GM12878 (cell line): ENCODE measurements around the gene CSTF1.

Experiments
- CBX3 ChIP-seq: fragments of 200-600 bp; sonication (generic); IDR thresholded peaks from 2 replicates; pipeline ENCODE4 v1.6.1; 2016; ENCODE audit warnings: low read depth, borderline replicate concordance
- CEBPB ChIP-seq, 2 experiments: fragments of 150-350 bp in 1 of 2; IDR thresholded peaks; 2 replicates each; pipeline ENCODE4 v1.6.1; 2012 to 2014; ENCODE audit warnings: low read depth in 2 of 2, low read length in 2 of 2, borderline replicate concordance in 1 of 2, inconsistent platforms in 1 of 2
- CHD1 ChIP-seq: IDR thresholded peaks from 2 replicates; pipeline ENCODE4 v1.6.1; 2012; ENCODE audit warnings: low read depth, low read length, improper control_type of control experiment
- EP300 ChIP-seq, 2 experiments: fragments of 150-350 bp in 1 of 2; IDR thresholded peaks; 2 replicates each; pipeline ENCODE4 v1.6.1; 2011 to 2012; ENCODE audit warnings: low read depth in 2 of 2, low read length in 2 of 2, borderline replicate concordance in 1 of 2, improper control_type of control experiment in 1 of 2, inconsistent platforms in 1 of 2; ENCODE audit not compliant: control insufficient read depth in 1 of 2
- NBN ChIP-seq: fragments of 450-650 bp; IDR thresholded peaks from 2 replicates; pipeline ENCODE4 v1.6.1; 2016
- NRF1 ChIP-seq: conservative IDR thresholded peaks from 2 replicates; pipeline ENCODE4 v1.6.1; 2011; ENCODE audit warnings: mild to moderate bottlenecking, low read depth, low read length, improper control_type of control experiment
- PBX3 ChIP-seq: IDR thresholded peaks from 2 replicates; pipeline ENCODE4 v1.6.1; 2011; ENCODE audit warnings: mild to moderate bottlenecking, low read depth, low read length, moderate library complexity; ENCODE audit not compliant: insufficient replicate concordance
- SP1 ChIP-seq: IDR thresholded peaks from one replicate; pipeline ENCODE4 v1.6.1; 2011; ENCODE audit warnings: low read depth, low read length
- SUZ12 ChIP-seq: fragments of 200-600 bp; sonication (generic); IDR thresholded peaks from one replicate; pipeline ENCODE4 v1.6.1; 2018; ENCODE audit warnings: antibody characterized with exemption, mild to moderate bottlenecking; ENCODE audit not compliant: unreplicated experiment
- TCF3 ChIP-seq: IDR thresholded peaks from 2 replicates; pipeline ENCODE4 v1.6.1; 2012; ENCODE audit warnings: low read depth, mild to moderate bottlenecking, low read length, borderline replicate concordance; ENCODE audit not compliant: insufficient read depth
- TF ChIP-seq, protein P1 (sequence below), 3 experiments: IDR thresholded peaks in 2 of 3; conservative IDR thresholded peaks in 1 of 3; 2 replicates each; pipeline ENCODE4 v1.5.1; 2011; ENCODE audit warnings: low read depth in 3 of 3, low read length in 3 of 3, mild to moderate bottlenecking in 3 of 3, control low read depth in 2 of 3, moderate library complexity in 2 of 3, inconsistent platforms in 1 of 3, mixed read lengths in 1 of 3; ENCODE audit not compliant: control insufficient read depth in 2 of 3, insufficient read depth in 1 of 3; ENCODE audit errors: extremely low read depth in 1 of 3
- TF ChIP-seq, protein P2 (sequence below): fragments of 450-650 bp; IDR thresholded peaks from 2 replicates; pipeline ENCODE4 v1.6.1; 2017; ENCODE audit warnings: mild to moderate bottlenecking

GRCh38 chr20:56382696-56383095 lies 9.7 kb upstream of the CSTF1 start:
- no peak for TF ChIP-seq SUZ12
- TF ChIP-seq, protein P1, sequence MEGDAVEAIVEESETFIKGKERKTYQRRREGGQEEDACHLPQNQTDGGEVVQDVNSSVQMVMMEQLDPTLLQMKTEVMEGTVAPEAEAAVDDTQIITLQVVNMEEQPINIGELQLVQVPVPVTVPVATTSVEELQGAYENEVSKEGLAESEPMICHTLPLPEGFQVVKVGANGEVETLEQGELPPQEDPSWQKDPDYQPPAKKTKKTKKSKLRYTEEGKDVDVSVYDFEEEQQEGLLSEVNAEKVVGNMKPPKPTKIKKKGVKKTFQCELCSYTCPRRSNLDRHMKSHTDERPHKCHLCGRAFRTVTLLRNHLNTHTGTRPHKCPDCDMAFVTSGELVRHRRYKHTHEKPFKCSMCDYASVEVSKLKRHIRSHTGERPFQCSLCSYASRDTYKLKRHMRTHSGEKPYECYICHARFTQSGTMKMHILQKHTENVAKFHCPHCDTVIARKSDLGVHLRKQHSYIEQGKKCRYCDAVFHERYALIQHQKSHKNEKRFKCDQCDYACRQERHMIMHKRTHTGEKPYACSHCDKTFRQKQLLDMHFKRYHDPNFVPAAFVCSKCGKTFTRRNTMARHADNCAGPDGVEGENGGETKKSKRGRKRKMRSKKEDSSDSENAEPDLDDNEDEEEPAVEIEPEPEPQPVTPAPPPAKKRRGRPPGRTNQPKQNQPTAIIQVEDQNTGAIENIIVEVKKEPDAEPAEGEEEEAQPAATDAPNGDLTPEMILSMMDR (IDR thresholded peaks at IDR 0.05 in 2 of 3, conservative IDR thresholded peaks at IDR 0.05 in 1 of 3; ENCODE audit: control insufficient read depth in 2 of 3, extremely low read depth in 1 of 3, insufficient read depth in 1 of 3, low read depth in 3 of 3, low read length in 3 of 3): no peak
- no peak for TF ChIP-seq TCF3
- TF ChIP-seq, protein P2, sequence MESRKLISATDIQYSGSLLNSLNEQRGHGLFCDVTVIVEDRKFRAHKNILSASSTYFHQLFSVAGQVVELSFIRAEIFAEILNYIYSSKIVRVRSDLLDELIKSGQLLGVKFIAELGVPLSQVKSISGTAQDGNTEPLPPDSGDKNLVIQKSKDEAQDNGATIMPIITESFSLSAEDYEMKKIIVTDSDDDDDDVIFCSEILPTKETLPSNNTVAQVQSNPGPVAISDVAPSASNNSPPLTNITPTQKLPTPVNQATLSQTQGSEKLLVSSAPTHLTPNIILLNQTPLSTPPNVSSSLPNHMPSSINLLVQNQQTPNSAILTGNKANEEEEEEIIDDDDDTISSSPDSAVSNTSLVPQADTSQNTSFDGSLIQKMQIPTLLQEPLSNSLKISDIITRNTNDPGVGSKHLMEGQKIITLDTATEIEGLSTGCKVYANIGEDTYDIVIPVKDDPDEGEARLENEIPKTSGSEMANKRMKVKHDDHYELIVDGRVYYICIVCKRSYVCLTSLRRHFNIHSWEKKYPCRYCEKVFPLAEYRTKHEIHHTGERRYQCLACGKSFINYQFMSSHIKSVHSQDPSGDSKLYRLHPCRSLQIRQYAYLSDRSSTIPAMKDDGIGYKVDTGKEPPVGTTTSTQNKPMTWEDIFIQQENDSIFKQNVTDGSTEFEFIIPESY: no peak
- TF ChIP-seq CHD1: no peak
- no peak for TF ChIP-seq NRF1
- no peak for TF ChIP-seq NBN
- no peak for TF ChIP-seq CEBPB (IDR thresholded peaks at IDR 0.05; ENCODE audit: borderline replicate concordance in 1 of 2, low read depth in 2 of 2, low read length in 2 of 2)
- TF ChIP-seq SP1: no peak
- TF ChIP-seq PBX3: no peak
- TF ChIP-seq EP300 (IDR thresholded peaks at IDR 0.05; ENCODE audit: borderline replicate concordance in 1 of 2, control insufficient read depth in 1 of 2, low read depth in 2 of 2, low read length in 2 of 2): no peak
- TF ChIP-seq CBX3: no peak
